ENCODE measurements around the gene CLCN3. TPM values are rescaled to one million over a fixed set of nuclear protein-coding genes. Genes with fewer than 3 reads are reported as not detected.
A peak's percentile ranks its signal among the peaks of the same experiment; 100 is the strongest.

The CLCN3 gene
- total RNA-seq, 1 experiment from 2014 or later: 16.9 TPM

- TF ChIP-seq EZH2 (IDR thresholded peaks at IDR 0.05; ENCODE audit: low read length, unreplicated experiment) (no peak), EZH2phosphoT487 (IDR thresholded peaks at IDR 0.05; ENCODE audit: borderline replicate concordance, low read length) (no peak), CTCF (conservative IDR thresholded peaks at IDR 0.05; ENCODE audit: low read depth, low read length) (no peak)
- H4K20me1 ChIP-seq (ENCODE audit: low read length): no peaks in the 10 kb centered on the region
- H3K4me3 ChIP-seq (ENCODE audit: low read length): no peak overlapping the region
- H3F3A ChIP-seq (ENCODE audit: low read length, unreplicated experiment): no peaks in the 10 kb centered on the region
- H3K9me2 ChIP-seq (replicated peaks; ENCODE audit: low read length): no peaks in the 10 kb centered on the region
- ATAC-seq: peak; percentile 86
- POLR2A ChIA-PET (ENCODE audit: unreplicated experiment): no interaction called here
- CTCF ChIA-PET: no interaction called here
- peak; percentile 36 for DNase-seq
- BruUV-seq (replicated peaks): no TSS peak
- intact Hi-C loops (cut with micrococcal nuclease): loop anchor here (1.0 kb wide), 2 partner anchors 19 to 20 kb away; partner anchors contain the start of gene CLCN3
- 0 out of 2 replicates have a peak, but pooled peaks cover 5% of the 10 kb centered on the region for H3K79me2 ChIP-seq (ENCODE audit: low read length)
- H3K27me3 ChIP-seq (ENCODE audit: low read length): no peaks in the 10 kb centered on the region
- H3K4me2 ChIP-seq (ENCODE audit: low read length): no peak overlapping the region
- H3K4me1 ChIP-seq (ENCODE audit: insufficient read depth, low read length): no peaks in the 10 kb centered on the region
- H2AFZ ChIP-seq (ENCODE audit: low read length): no peak overlapping the region
- no peak overlapping the region for H3K9ac ChIP-seq (ENCODE audit: low read length)
- H3K27ac ChIP-seq (ENCODE audit: low read length): peak overlapping the region; percentile 23; the same call in 1 of the 2 replicates
- no peaks in the 10 kb centered on the region for H3K36me3 ChIP-seq (ENCODE audit: low read depth, low read length)
- no peaks in the 10 kb centered on the region for H3K9me3 ChIP-seq (ENCODE audit: low read length)
Observed at GRCh38 chr4:169640261-169640870, 20.0 kb downstream of the CLCN3 start.

GRCh38 chr4:169644802-169645201 is 24.4 kb downstream of the CLCN3 start:
- POLR2A ChIA-PET (ENCODE audit: unreplicated experiment): no interaction called here
- DNase-seq (no peak), ATAC-seq (no peak)
- no peaks in the 10 kb centered on the region for H3K36me3 ChIP-seq (ENCODE audit: low read depth, low read length)
- CTCF ChIA-PET: no interaction called here
- H4K20me1 ChIP-seq (ENCODE audit: low read length): no peaks in the 10 kb centered on the region
- no peak overlapping the region for H3K27ac ChIP-seq (ENCODE audit: low read length)
- H3K27me3 ChIP-seq (ENCODE audit: low read length): no peaks in the 10 kb centered on the region
- TF ChIP-seq CTCF (conservative IDR thresholded peaks at IDR 0.05; ENCODE audit: low read depth, low read length) (no peak), EZH2phosphoT487 (IDR thresholded peaks at IDR 0.05; ENCODE audit: borderline replicate concordance, low read length) (no peak), EZH2 (IDR thresholded peaks at IDR 0.05; ENCODE audit: low read length, unreplicated experiment) (no peak)
- H3K4me3 ChIP-seq (ENCODE audit: low read length): no peak overlapping the region
- intact Hi-C loops (cut with micrococcal nuclease): no loop called here
- H2AFZ ChIP-seq (ENCODE audit: low read length): no peak overlapping the region
- no peak overlapping the region for H3K4me2 ChIP-seq (ENCODE audit: low read length)
- no peaks in the 10 kb centered on the region for H3K79me2 ChIP-seq (ENCODE audit: low read length)
- BruUV-seq (replicated peaks): no TSS peak
- no peaks in the 10 kb centered on the region for H3F3A ChIP-seq (ENCODE audit: low read length, unreplicated experiment)
- no peaks in the 10 kb centered on the region for H3K9me2 ChIP-seq (replicated peaks; ENCODE audit: low read length)
- no peaks in the 10 kb centered on the region for H3K9me3 ChIP-seq (ENCODE audit: low read length)
- no peaks in the 10 kb centered on the region for H3K4me1 ChIP-seq (ENCODE audit: insufficient read depth, low read length)
- H3K9ac ChIP-seq (ENCODE audit: low read length): no peak overlapping the region

- Histone ChIP-seq H3K27me3 (ENCODE audit: low read length) (no peaks in the 10 kb centered on the region), H3K79me2 (ENCODE audit: low read length) (no peaks in the 10 kb centered on the region), H3K9me3 (ENCODE audit: low read length) (no peaks in the 10 kb centered on the region), H2AFZ (ENCODE audit: low read length) (no peak overlapping the region), H3F3A (ENCODE audit: low read length, unreplicated experiment) (no peaks in the 10 kb centered on the region), H3K27ac (ENCODE audit: low read length) (no peak overlapping the region), H4K20me1 (ENCODE audit: low read length) (no peaks in the 10 kb centered on the region), H3K4me1 (ENCODE audit: insufficient read depth, low read length) (no peaks in the 10 kb centered on the region), H3K4me2 (ENCODE audit: low read length) (no peak overlapping the region), H3K36me3 (ENCODE audit: low read depth, low read length) (no peaks in the 10 kb centered on the region), H3K9ac (ENCODE audit: low read length) (no peak overlapping the region), H3K9me2 (replicated peaks; ENCODE audit: low read length) (no peaks in the 10 kb centered on the region), H3K4me3 (ENCODE audit: low read length) (no peak overlapping the region)
- CTCF ChIA-PET: no interaction called here
- intact Hi-C loops (cut with micrococcal nuclease): no loop called here
- DNase-seq (no peak), ATAC-seq (no peak)
- BruUV-seq (replicated peaks): no TSS peak
- TF ChIP-seq EZH2phosphoT487 (IDR thresholded peaks at IDR 0.05; ENCODE audit: borderline replicate concordance, low read length): no peak
- TF ChIP-seq EZH2 (IDR thresholded peaks at IDR 0.05; ENCODE audit: low read length, unreplicated experiment): no peak
- no peak for TF ChIP-seq CTCF (conservative IDR thresholded peaks at IDR 0.05; ENCODE audit: low read depth, low read length)
- POLR2A ChIA-PET (ENCODE audit: unreplicated experiment): no interaction called here
Observed at GRCh38 chr4:169645627-169646026, 25.2 kb downstream of the CLCN3 start.
